Central memory CD4-positive, alpha-beta T cell (primary cell): ENCODE data around the gene SORBS1.

Source experiments
- DNase-seq: peaks from one replicate; pipeline ENCODE4 v3.0.0; 2022

Gene SORBS1

GRCh38 chr10:95430231-95430951 lies 130.8 kb downstream of the SORBS1 start:
- peak; percentile 39 for DNase-seq

- DNase-seq: no peak
Observed at GRCh38 chr10:95429639-95430038, 131.5 kb downstream of the SORBS1 start.

GRCh38 chr10:95428701-95429100 lies 132.5 kb downstream of the SORBS1 start:
- DNase-seq: no peak

GRCh38 chr10:95426482-95426881 lies 134.7 kb downstream of the SORBS1 start:
- DNase-seq: no peak

GRCh38 chr10:95425592-95426465 lies 135.3 kb downstream of the SORBS1 start:
- no peak for DNase-seq

- no peak for DNase-seq
Observed at GRCh38 chr10:95423164-95424005, 137.8 kb downstream of the SORBS1 start.

GRCh38 chr10:95422233-95422632 lies 138.9 kb downstream of the SORBS1 start:
- DNase-seq: no peak

- DNase-seq: no peak
Observed at GRCh38 chr10:95421782-95422181, 139.4 kb downstream of the SORBS1 start.

GRCh38 chr10:95419399-95419798 lies 141.8 kb downstream of the SORBS1 start:
- DNase-seq: no peak

- DNase-seq: no peak
Observed at GRCh38 chr10:95416973-95417372, 144.2 kb downstream of the SORBS1 start.

GRCh38 chr10:95416270-95416669 lies 144.9 kb downstream of the SORBS1 start:
- DNase-seq: no peak

- no peak for DNase-seq
Observed at GRCh38 chr10:95415621-95416031, 145.5 kb downstream of the SORBS1 start.

GRCh38 chr10:95414844-95415485 lies 146.2 kb downstream of the SORBS1 start:
- DNase-seq: no peak

- no peak for DNase-seq
Observed at GRCh38 chr10:95414016-95414830, 146.9 kb downstream of the SORBS1 start.

GRCh38 chr10:95413588-95413987 lies 147.6 kb downstream of the SORBS1 start:
- no peak for DNase-seq

GRCh38 chr10:95411635-95412034 lies 149.5 kb downstream of the SORBS1 start:
- DNase-seq: no peak

GRCh38 chr10:95408983-95409873 lies 151.9 kb downstream of the SORBS1 start:
- DNase-seq: no peak

- DNase-seq: no peak
Observed at GRCh38 chr10:95408148-95408960, 152.8 kb downstream of the SORBS1 start.

GRCh38 chr10:95407546-95407945 lies 153.6 kb downstream of the SORBS1 start:
- DNase-seq: no peak
